ENCODE measurements around the gene S100A8. TPM values are rescaled to one million over a fixed set of nuclear protein-coding genes. Genes with fewer than 3 reads are reported as not detected.

The S100A8 gene
- total RNA-seq, 1 experiment from 2014 or later: not detected

DNA sequence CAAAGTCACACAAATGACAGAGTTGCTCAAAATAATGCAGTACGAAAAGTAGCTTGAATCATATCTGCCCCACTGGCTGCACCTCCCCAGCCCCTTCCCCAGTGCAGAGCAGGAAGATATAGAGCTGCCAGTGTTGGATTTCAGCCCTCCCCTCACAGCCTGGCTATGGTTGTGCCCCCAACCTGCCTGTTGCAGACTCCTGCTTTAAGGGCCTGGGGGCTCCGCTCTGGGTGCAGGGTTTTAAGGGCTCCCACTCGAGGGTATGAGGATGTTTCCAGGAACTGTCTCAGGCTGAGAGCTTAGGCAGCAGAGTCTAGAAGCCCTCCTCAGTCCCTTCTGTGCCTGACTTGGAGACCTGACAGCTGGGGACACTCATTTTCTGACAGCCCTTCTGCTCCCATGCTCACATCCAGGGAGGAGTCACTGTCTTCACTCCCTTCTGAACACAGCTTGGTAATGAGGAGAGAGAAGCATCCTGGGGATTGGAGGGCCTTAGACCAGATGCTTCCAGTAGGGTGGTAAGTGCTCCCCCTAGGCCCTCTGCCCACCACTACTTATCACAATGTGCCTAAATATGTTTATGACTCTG, 28.6 kb downstream of the S100A8 start:
- no peak for DNase-seq (ENCODE audit: low read depth)

DNA sequence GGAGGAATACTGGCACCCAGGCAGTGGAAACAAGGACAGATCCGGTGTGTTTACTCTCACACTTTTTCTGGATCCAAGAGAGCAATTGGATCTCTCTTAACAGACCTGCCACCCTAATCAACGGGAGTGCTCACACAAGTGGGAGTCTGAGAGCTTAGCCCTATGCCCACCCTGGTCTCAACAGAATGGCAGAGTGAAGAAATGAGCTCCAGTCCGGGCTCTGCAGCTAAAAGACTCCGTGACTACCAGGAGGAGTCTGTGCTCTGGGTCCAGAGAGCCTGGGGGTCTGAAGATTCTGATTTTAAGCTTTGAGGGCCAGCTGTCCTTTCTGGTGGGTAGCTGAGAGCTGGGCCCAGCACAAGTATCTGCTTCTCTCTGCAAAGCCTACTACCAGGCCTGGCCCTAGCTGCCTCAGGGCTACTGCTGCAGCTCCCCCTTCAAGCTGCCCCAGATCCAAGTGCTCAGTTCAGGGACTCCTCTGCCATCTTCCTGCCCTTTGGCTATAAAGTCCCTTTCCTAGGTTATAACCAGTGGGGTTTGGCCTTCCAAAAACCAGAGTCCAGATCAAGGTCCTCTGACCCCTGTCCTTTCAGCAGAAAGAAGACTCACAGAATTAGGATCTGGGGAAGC, 29.3 kb downstream of the S100A8 start:
- no peak for DNase-seq (ENCODE audit: low read depth)

- DNase-seq (ENCODE audit: low read depth): no peak
Measured at GRCh38 chr1:153360592-153361479, 30.0 kb downstream of the S100A8 start.

DNA sequence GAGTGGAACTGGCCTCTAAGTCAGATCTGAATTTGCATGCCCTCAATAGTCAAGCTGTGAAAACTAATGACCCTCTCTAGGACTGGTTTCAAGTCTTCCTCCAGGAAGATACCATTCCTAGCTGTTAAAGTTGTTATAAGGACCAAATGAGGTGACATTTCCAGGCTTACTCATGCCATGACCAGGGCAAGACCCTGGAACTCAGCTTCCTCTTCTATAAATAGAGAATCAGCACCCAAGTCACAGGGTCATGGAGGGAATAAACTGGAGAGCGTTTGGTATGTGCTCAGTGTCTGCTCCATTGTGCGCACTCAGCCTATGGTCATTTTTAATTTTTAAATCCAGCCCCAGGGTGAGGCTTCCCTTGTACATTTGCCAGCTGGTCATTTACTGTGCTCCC, 30.7 kb downstream of the S100A8 start:
- no peak for DNase-seq (ENCODE audit: low read depth)

DNA sequence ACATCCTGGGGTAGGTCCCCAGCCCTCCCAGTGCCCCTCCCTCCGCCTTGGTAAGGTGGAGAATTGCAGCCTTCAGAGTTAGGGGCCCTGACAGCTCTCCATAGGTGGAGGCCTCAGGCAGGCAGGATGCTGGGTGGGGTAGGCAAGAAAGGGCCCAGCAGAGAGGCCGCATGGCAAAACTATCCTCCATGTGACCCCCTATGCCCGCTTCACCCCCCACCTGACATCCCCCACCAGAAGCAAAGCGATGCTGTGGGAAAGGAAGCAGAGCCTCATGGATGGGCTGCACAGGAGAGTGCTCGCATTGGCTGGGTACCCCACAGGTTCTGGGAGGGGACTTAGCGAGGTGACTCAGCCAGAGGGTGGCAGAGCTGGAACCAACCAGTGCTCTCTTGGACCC, 31.6 kb downstream of the S100A8 start:
- DNase-seq (ENCODE audit: low read depth): no peak

DNA sequence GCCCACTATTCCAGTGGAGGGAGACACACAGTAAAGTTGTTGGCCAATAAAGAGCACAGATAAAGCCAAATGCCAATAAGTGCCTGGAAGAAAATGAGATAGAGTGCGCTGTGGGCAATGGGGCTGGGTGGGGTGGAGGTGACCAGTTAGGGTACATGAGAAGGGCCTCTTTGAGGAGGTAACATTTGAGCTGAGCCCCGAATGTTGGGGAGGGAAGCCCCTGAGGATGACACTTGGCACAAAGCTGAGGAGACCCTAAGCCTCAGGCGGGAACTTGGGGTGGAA, 32.2 kb downstream of the S100A8 start:
- DNase-seq (ENCODE audit: low read depth): no peak

- DNase-seq (ENCODE audit: low read depth): no peak
Measured at GRCh38 chr1:153357853-153358690, 32.8 kb downstream of the S100A8 start, which contains the start of gene S100A9. Gene S100A9 (plus strand): TSS chr1:153357854. CDS start chr1:153358284, 430 bp downstream.

DNA sequence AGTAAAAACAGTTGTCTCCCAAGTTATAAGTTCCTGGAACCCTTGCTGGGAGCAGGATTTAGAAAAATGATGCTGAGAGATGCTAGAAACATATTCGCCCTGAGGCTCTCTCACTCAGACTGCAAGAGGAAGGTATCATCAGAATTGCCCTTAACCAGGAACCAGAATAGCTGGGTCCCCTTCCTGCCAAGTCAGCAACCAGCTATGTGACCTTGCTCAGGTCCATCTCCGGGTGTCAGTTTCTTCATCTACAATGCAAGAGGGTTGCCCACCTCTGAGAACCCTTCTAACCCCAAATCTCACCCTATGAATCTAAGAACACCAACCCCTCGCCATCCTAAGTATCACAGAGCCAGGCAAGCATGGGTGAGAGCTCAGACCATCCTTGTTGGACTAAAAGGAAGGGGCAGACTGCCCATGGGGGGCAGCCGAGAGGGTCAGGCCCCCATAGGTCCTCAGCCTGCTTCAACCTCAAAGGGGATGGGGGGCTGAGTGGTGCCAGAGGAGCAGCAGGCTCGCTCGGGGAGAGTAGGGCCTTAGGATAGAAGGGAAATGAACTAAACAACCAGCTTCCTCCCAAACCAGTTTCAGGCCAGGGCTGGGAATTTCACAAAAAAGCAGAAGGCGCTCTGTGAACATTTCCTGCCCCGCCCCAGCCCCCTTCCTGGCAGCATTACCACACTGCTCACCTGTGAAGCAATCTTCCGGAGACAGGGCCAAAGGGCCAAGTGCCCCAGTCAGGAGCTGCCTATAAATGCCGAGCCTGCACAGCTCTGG, 33.6 kb downstream of the S100A8 start:
- no peak for DNase-seq (ENCODE audit: low read depth)

DNA sequence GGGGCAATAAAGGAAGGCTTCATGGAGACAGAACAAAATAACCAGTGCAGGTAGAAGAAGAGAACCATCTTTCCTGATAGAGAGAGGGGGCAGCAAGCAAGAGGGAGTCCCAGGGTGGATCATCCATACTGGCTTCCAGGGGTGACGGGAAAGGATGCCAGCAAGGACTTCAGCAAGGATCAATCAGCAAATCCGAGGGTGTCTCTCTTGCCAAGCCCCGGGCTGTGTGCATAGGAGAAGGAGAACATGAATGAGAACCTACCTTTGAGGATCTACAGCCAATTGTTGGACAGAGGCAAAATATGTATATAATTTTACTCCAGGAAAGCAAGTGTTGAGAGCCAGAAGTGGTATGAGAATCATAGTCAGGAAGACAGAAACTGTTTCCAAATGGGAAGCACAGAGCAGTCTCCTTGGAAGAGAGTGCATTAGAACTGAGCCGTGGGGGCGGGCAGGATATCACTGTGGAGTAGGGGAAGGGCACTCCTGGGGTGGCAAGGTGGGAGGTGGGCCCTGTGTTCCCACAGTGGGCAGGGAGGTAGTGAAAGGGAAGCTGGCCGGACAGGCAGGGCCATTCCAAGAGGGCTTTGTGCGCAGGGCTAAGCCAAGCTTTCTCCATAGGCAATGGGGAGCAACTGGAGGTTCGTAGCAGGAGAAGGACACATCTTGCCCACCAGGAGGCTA, 34.3 kb downstream of the S100A8 start:
- DNase-seq (ENCODE audit: low read depth): no peak

DNA sequence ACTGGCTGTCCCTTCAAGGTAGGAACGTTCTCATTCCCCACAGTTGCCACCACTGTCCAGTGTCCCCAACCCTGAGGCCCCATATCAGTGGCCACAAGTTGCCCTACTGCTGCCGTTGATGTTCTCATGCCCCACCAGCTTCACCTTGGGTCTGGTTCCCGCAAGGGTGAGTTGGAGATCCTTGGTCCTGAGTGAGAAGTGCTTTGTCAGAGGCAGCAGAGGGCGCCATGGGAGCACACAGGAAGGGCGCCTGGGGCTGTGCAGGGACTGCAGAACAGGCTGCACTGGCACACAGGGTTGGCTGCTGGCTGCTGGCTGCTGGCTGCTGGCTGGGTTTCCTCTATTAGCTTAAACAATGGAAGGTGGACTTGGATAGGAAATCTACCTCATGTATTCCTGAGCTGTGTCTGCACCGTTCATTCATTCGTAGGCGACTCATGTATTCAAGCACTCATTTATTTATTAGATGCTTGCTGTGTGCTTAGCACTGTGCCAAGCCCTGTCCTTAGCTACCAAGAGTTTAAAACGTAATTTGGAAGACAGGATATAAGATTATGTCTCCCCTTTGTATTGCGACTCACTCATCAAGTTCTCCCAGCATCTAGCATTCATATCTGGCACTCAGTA, 35.3 kb downstream of the S100A8 start:
- DNase-seq (ENCODE audit: low read depth): peak; percentile 78

DNA sequence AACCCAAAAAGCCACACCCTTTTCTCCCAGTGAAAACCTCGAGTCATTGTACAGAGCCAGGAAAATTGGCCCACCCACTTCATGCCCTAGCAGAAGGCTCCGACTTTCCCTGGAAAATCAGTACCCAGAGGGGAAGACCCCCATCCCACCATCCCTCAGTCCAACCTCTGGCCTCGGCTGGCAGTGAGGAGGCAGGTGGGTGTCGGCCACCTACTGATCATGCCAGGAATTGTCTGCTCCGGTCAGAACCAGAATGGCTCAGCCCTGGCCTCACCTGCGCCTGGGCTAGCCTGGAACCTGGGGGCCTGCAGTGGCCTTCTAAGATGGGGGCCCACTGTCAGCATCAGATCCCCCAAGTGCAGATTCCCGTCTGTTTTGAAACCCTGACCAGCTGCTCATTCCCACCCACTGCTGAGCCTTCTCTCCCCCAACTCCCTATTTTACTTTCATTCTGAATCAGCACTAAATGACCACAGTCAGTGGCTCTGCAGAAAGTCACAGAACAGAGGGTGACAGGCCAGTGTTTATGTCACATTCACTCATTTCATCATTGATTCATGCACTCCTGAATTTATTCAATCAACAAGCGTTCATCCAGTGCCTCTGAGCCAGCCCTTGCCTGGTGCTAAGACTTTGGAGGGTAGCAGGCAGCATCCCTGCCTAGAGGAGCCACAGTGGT, 36.2 kb downstream of the S100A8 start:
- DNase-seq (ENCODE audit: low read depth): no peak

DNA sequence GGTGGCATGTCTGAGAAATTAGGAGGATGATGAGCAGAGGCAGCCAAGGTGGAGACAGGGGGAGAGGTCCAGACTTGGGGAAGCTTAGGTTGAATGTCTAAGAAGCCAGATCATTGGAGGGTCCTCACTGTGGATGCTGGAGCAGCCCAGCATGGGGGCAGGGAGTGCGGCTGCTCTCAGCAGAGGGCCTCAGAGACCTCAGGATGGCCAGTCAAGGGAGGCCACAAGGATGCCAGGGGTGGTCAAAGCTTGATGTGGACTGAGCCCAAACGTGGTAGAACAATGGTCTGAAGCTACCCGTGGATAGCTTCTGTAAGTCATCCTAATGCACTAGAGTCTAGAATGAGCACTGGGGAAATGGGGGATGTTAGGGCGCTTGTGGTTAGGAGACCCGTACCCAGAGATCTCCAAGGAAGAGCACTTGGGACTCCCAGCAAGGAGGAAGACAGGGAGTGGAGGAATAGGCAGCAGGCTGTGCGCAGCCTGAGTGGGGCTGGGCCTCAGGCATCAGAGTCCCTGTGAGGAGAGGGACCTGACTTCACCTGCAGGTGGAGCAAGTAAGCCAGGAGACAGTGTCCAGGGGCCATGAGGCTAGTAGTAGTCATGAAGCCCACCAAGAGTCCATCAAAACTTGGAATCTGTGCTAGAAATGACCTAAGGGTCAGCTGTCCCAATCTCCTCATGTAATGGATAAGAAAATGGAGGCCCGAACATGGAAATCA, 37.5 kb downstream of the S100A8 start:
- DNase-seq (ENCODE audit: low read depth): peak; percentile 33

- peak; percentile 79 for DNase-seq (ENCODE audit: low read depth)
Measured at GRCh38 chr1:153352523-153352922, 38.4 kb downstream of the S100A8 start.

- DNase-seq (ENCODE audit: low read depth): no peak
Measured at GRCh38 chr1:153350321-153350957, 40.4 kb downstream of the S100A8 start.

GRCh38 chr1:153349363-153350320, 41.2 kb downstream of the S100A8 start:
- DNase-seq (ENCODE audit: low read depth): no peak

DNA sequence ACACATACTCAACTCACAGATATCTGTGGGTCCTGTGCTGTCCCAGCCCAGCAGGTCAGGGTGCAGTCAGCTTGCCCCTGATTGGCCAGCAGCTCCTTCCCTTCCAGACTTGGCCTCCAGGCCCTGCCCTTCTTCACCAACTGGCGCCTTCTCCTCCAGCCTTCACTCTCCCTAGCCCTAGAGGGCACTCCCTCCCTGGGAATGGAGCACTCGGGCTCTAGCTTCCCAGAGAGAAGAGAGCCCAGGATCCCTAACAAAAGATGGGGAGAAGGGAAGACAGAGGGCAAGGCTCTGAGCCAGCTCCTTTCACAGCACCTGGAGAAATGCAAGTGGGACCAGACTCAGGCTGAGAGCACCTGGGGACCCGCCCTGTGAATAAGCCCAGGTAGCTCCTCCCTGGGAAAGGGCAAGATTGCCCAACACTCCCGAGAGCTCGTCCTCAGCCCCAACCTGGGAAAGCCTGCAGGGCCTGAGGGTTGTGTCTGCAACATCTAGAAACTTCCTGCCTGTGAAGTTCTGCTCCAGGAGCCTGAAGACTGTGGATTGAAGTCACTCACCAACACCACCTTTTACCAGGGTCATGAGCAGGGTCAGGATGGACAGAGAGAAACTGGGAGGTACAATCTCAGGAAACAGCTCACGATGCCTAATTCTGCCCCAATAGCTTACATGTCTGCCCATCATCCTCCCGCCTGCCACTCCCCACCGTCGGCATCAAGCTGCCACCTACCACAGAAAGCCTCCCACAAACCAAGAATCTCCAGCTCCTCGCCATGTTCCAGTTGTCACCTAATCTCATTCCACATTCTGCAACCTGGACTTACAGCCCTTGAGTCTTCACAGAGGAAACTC, 42.1 kb downstream of the S100A8 start, which contains the start of gene PGLYRP4:
Gene PGLYRP4 (minus strand): TSS at position 331 of the 852 bp plus-strand sequence. CDS start 909 bp downstream, outside the sequence.
- no peak for DNase-seq (ENCODE audit: low read depth)

Measured in Daoy (cell line).